ENCODE measurements around the gene BMP2K.

- TF ChIP-seq, protein P1, sequence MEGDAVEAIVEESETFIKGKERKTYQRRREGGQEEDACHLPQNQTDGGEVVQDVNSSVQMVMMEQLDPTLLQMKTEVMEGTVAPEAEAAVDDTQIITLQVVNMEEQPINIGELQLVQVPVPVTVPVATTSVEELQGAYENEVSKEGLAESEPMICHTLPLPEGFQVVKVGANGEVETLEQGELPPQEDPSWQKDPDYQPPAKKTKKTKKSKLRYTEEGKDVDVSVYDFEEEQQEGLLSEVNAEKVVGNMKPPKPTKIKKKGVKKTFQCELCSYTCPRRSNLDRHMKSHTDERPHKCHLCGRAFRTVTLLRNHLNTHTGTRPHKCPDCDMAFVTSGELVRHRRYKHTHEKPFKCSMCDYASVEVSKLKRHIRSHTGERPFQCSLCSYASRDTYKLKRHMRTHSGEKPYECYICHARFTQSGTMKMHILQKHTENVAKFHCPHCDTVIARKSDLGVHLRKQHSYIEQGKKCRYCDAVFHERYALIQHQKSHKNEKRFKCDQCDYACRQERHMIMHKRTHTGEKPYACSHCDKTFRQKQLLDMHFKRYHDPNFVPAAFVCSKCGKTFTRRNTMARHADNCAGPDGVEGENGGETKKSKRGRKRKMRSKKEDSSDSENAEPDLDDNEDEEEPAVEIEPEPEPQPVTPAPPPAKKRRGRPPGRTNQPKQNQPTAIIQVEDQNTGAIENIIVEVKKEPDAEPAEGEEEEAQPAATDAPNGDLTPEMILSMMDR (conservative IDR thresholded peaks at IDR 0.05; ENCODE audit: low read length): no peak
- no peak for TF ChIP-seq EZH2phosphoT487 (IDR thresholded peaks at IDR 0.05; ENCODE audit: borderline replicate concordance, low read depth, low read length)
Measured at GRCh38 chr4:78880874-78881492, 104.8 kb downstream of the BMP2K start.
